ENCODE data around the gene HNF1A. TPM values are rescaled to one million over a fixed set of nuclear protein-coding genes. Genes with fewer than 3 reads are reported as not detected.

Gene HNF1A
- polyA plus RNA-seq, 3 donors: 0.03 TPM; not detected in 2

DNA sequence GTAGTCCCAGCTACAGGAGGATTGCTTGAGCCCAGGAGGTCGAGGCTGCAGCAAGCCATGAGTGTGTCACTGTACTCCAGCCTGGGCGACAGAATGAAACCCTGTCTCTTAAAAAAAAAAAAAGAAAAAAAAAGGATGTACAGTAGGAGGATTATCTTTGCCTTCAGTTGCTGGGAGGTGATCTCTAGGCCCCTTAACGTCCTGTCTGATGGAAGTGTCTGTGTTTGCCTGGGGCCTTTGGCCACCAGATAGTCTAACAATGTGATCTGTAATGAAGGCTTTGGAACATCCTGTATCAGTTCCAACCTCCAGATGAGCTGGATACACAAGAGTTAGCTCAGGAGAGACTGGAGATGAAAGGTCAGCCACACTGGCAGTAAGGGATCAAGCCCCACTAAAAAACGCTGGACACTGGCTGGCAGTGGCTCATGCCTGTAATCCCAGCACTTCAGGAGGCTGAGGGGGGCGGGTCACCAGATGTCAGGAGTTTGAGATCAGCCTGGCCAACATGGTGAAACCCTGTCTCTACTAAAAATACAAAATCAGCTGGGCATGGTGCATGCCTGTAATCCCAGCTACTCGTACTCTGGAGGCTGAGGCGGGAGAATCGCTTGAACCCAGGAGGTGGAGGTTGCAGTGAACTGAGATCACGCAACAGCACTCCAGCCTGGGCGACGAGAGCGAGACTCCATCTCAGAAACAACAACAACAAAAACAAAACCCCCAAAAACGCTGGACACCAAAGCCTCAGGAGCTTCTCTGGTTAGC is 19.0 kb upstream of the HNF1A start:
- no peak overlapping the region for H3K27ac Mint-ChIP-seq
- Histone ChIP-seq H3K4me1 (ENCODE audit: control insufficient read depth in 1 of 2, insufficient read depth in 2 of 2, low read length in 2 of 2) (no peaks in the 10 kb centered on the region), H3K4me2 (replicated peaks; ENCODE audit: extremely low read depth, low read length, poor library complexity, severe bottlenecking) (no peak overlapping the region), H3K27me3 (ENCODE audit: control insufficient read depth in 2 of 2, insufficient read depth in 2 of 2, low read length in 2 of 2) (no peaks in the 10 kb centered on the region), H3K9ac (ENCODE audit: insufficient read depth, low read length, poor library complexity, severe bottlenecking) (no peak overlapping the region), H2AFZ (ENCODE audit: insufficient read depth, low read depth, low read length, poor library complexity, severe bottlenecking) (no peak overlapping the region), H3K9me3 (replicated peaks in 1 of 2; ENCODE audit: control insufficient read depth in 1 of 2, insufficient read depth in 1 of 2, low read length in 2 of 2) (no peaks in the 10 kb centered on the region), H3K27ac (ENCODE audit: low read depth in 1 of 2, low read length in 2 of 2) (no peak overlapping the region), H4K20me1 (ENCODE audit: insufficient read depth, low read length) (no peaks in the 10 kb centered on the region), H3K4me3 (replicated peaks in 1 of 3; ENCODE audit: low read depth in 2 of 3, low read length in 3 of 3) (no peak overlapping the region), H3K36me3 (replicated peaks in 1 of 2; ENCODE audit: control insufficient read depth in 1 of 2, insufficient read depth in 2 of 2, low read length in 2 of 2) (no peaks in the 10 kb centered on the region), H3K79me2 (ENCODE audit: insufficient read depth, low read length) (no peaks in the 10 kb centered on the region)
- no peaks in the 10 kb centered on the region for H3K36me3 Mint-ChIP-seq
- TF ChIP-seq, protein P1, sequence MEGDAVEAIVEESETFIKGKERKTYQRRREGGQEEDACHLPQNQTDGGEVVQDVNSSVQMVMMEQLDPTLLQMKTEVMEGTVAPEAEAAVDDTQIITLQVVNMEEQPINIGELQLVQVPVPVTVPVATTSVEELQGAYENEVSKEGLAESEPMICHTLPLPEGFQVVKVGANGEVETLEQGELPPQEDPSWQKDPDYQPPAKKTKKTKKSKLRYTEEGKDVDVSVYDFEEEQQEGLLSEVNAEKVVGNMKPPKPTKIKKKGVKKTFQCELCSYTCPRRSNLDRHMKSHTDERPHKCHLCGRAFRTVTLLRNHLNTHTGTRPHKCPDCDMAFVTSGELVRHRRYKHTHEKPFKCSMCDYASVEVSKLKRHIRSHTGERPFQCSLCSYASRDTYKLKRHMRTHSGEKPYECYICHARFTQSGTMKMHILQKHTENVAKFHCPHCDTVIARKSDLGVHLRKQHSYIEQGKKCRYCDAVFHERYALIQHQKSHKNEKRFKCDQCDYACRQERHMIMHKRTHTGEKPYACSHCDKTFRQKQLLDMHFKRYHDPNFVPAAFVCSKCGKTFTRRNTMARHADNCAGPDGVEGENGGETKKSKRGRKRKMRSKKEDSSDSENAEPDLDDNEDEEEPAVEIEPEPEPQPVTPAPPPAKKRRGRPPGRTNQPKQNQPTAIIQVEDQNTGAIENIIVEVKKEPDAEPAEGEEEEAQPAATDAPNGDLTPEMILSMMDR (IDR thresholded peaks at IDR 0.05): no peak
- H3K4me1 Mint-ChIP-seq: peaks cover 6% of the 10 kb centered on the region
- no peak overlapping the region for H3K4me3 Mint-ChIP-seq
- 90% methylated on average over 4 of the region's 13 CpGs for WGBS (ENCODE audit: insufficient coverage)
- peaks cover 1 to 4% (median 2%) of the 10 kb centered on the region in 3 donors for H3K27me3 Mint-ChIP-seq (ENCODE audit: low read depth in 3 of 3)
- DNase-seq: no peak
- peaks cover 0 to 7% (median 0%) of the 10 kb centered on the region in 7 donors for H3K9me3 Mint-ChIP-seq
- intact Hi-C loops (cut with micrococcal nuclease): no loop called here

DNA sequence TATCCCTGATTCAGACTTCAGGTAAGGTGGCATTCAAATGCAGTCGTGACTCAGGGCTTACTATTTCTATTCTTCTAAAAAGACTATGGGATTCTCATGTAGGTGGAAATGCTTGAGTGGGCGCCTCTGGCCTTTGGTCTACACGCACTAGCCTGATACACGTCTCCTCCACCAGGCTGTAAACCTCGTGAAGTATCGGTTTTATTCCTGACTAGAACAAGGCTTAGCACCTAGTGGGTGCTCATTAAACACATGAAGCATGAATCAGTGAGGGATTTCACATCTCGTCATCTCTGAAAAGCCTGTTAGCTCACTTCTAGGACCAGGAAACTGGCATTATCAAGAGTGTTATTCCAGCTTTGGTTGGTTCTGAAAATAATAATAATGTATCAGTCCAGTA is 17.7 kb upstream of the HNF1A start:
- no peaks in the 10 kb centered on the region for H3K9me3 Mint-ChIP-seq
- H3K36me3 Mint-ChIP-seq: no peaks in the 10 kb centered on the region
- Histone ChIP-seq H3K9me3 (replicated peaks in 1 of 2; ENCODE audit: control insufficient read depth in 1 of 2, insufficient read depth in 1 of 2, low read length in 2 of 2) (no peaks in the 10 kb centered on the region), H3K79me2 (ENCODE audit: insufficient read depth, low read length) (no peaks in the 10 kb centered on the region), H3K4me3 (replicated peaks in 1 of 3; ENCODE audit: low read depth in 2 of 3, low read length in 3 of 3) (no peak overlapping the region), H3K4me2 (replicated peaks; ENCODE audit: extremely low read depth, low read length, poor library complexity, severe bottlenecking) (no peak overlapping the region), H2AFZ (ENCODE audit: insufficient read depth, low read depth, low read length, poor library complexity, severe bottlenecking) (no peak overlapping the region), H4K20me1 (ENCODE audit: insufficient read depth, low read length) (no peaks in the 10 kb centered on the region), H3K27me3 (ENCODE audit: control insufficient read depth in 2 of 2, insufficient read depth in 2 of 2, low read length in 2 of 2) (no peaks in the 10 kb centered on the region), H3K9ac (ENCODE audit: insufficient read depth, low read length, poor library complexity, severe bottlenecking) (no peak overlapping the region), H3K27ac (ENCODE audit: low read depth in 1 of 2, low read length in 2 of 2) (no peak overlapping the region), H3K4me1 (ENCODE audit: control insufficient read depth in 1 of 2, insufficient read depth in 2 of 2, low read length in 2 of 2) (no peaks in the 10 kb centered on the region), H3K36me3 (replicated peaks in 1 of 2; ENCODE audit: control insufficient read depth in 1 of 2, insufficient read depth in 2 of 2, low read length in 2 of 2) (no peaks in the 10 kb centered on the region)
- peaks cover 6% of the 10 kb centered on the region for H3K4me1 Mint-ChIP-seq
- peaks cover 1 to 4% (median 2%) of the 10 kb centered on the region in 3 donors for H3K27me3 Mint-ChIP-seq (ENCODE audit: low read depth in 3 of 3)
- H3K4me3 Mint-ChIP-seq: no peak overlapping the region
- no peak for DNase-seq
- TF ChIP-seq, protein P1 (IDR thresholded peaks at IDR 0.05): no peak
- WGBS (ENCODE audit: insufficient coverage): 95% methylated on average over 4 of the region's 7 CpGs
- H3K27ac Mint-ChIP-seq: no peak overlapping the region
- intact Hi-C loops (cut with micrococcal nuclease): no loop called here

Measured in CD14-positive monocyte (primary cell).